ENCODE data around the gene MMP17.

- TF ChIP-seq CTCF (IDR thresholded peaks at IDR 0.05; ENCODE audit: low read length) (no peak), EZH2 (optimal IDR thresholded peaks at IDR 0.05; ENCODE audit: low read depth, low read length) (no peak)
Measured at GRCh38 chr12:131871677-131872076, 43.5 kb downstream of the MMP17 start.
